Liver (tissue), 9 donors: Measurements from ENCODE around the gene UBL3. TPM values are rescaled to one million over a fixed set of nuclear protein-coding genes. Genes with fewer than 3 reads are reported as not detected.

Experiments used
- DNase-seq: peaks from one replicate; pipeline ENCODE4 v3.0.0-alpha.2; 2017; ENCODE audit warnings: low spot score
- H3K27ac ChIP-seq, 2 donors: one replicate each; pipeline ENCODE4 v1.7.0; 2013; ENCODE audit warnings: inconsistent platforms in 2 of 2, low read length in 2 of 2, control low read depth in 1 of 2, low read depth in 1 of 2, mild to moderate bottlenecking in 1 of 2
- H3K27me3 ChIP-seq, 4 donors: one replicate each; pipeline versions ENCODE4 v1.6.1 to v1.7.0; 2013; ENCODE audit warnings: low read length in 3 of 4, inconsistent platforms in 1 of 4, mild to moderate bottlenecking in 1 of 4, moderate library complexity in 1 of 4; ENCODE audit not compliant: control insufficient read depth in 4 of 4, insufficient read depth in 4 of 4
- H3K36me3 ChIP-seq, 4 donors: one replicate each; pipeline versions ENCODE4 v1.6.1 to v1.7.0; 2013; ENCODE audit warnings: low read length in 3 of 4, mild to moderate bottlenecking in 3 of 4, low read depth in 1 of 4, moderate library complexity in 1 of 4; ENCODE audit not compliant: control insufficient read depth in 4 of 4, insufficient read depth in 3 of 4
- H3K4me1 ChIP-seq, 4 donors: one replicate each; pipeline versions ENCODE4 v1.6.1 to v1.7.0; 2013; ENCODE audit warnings: low read length in 3 of 4, mild to moderate bottlenecking in 3 of 4, moderate library complexity in 1 of 4; ENCODE audit not compliant: control insufficient read depth in 4 of 4, insufficient read depth in 4 of 4
- H3K4me3 ChIP-seq, 3 donors: one replicate each; pipeline versions ENCODE4 v1.6.1 to v1.7.0; 2013; ENCODE audit warnings: low read length in 3 of 3, control low read depth in 1 of 3, low read depth in 1 of 3, mild to moderate bottlenecking in 1 of 3
- H3K9ac ChIP-seq, 2 donors: one replicate each; pipeline ENCODE4 v1.7.0; 2013; ENCODE audit warnings: low read length in 2 of 2, mild to moderate bottlenecking in 2 of 2, moderate library complexity in 2 of 2, control low read depth in 1 of 2, low read depth in 1 of 2
- H3K9me3 ChIP-seq, 4 donors: one replicate each; pipeline versions ENCODE4 v1.6.1 to v1.7.0; 2013; ENCODE audit warnings: low read length in 3 of 4; ENCODE audit not compliant: control insufficient read depth in 4 of 4
- FOXA2 ChIP-seq: IDR thresholded peaks from 2 replicates; pipeline ENCODE4 v1.6.1; 2016; ENCODE audit warnings: antibody characterized with exemption
- HNF4G ChIP-seq: IDR thresholded peaks from 2 replicates; pipeline ENCODE4 v1.6.1; 2016; ENCODE audit warnings: antibody characterized with exemption
- JUND ChIP-seq, 2 donors: IDR thresholded peaks; 2 replicates each; pipeline ENCODE4 v1.6.1; 2016; ENCODE audit warnings: antibody characterized with exemption in 2 of 2
- NR2F2 ChIP-seq: IDR thresholded peaks from 2 replicates; pipeline ENCODE4 v1.6.1; 2016; ENCODE audit warnings: antibody characterized with exemption
- RAD21 ChIP-seq, 2 donors: IDR thresholded peaks; 2 replicates each; pipeline ENCODE4 v1.6.1; 2016; ENCODE audit warnings: antibody characterized with exemption in 2 of 2, mild to moderate bottlenecking in 2 of 2
- REST ChIP-seq: IDR thresholded peaks from 2 replicates; pipeline ENCODE4 v1.6.1; 2016; ENCODE audit warnings: antibody characterized with exemption, mild to moderate bottlenecking
- RXRA ChIP-seq, 2 donors: IDR thresholded peaks; 2 replicates each; pipeline ENCODE4 v1.6.1; 2017 to 2018; ENCODE audit warnings: antibody characterized with exemption in 2 of 2, mild to moderate bottlenecking in 1 of 2
- SP1 ChIP-seq: IDR thresholded peaks from 2 replicates; pipeline ENCODE4 v1.6.1; 2018; ENCODE audit warnings: antibody characterized with exemption, mild to moderate bottlenecking
- TAF1 ChIP-seq: conservative IDR thresholded peaks from 2 replicates; pipeline ENCODE4 v1.6.1; 2016; ENCODE audit warnings: antibody characterized with exemption, mild to moderate bottlenecking
- YY1 ChIP-seq: IDR thresholded peaks from 2 replicates; pipeline ENCODE4 v1.6.1; 2016; ENCODE audit warnings: antibody characterized with exemption, mild to moderate bottlenecking
- ZBTB33 ChIP-seq: IDR thresholded peaks from 2 replicates; pipeline ENCODE4 v1.6.1; 2016; ENCODE audit warnings: antibody characterized with exemption
- WGBS: extraction: QIAGEN DNeasy Blood & Tissue Kit; methylation state at CpG from one replicate; pipeline ENCODE4 v1.1.7; 2013; 5-methylcytosine and 5-hydroxymethylcytosine counted together
- polyA plus RNA-seq, 2 donors: library from polyadenylated mRNA; stranded (reverse) in 1 of 2; unstranded in 1 of 2; fragments of 200-250 nt in 1 of 2; fragments of >200 nt in 1 of 2; fragmentation: Nextera tagmentation in 1 of 2; extraction: Ambion mirVana in 1 of 2; gene quantifications; one replicate each; pipeline versions ENCODE4 v1.2.1 to v1.2.3, GENCODE V29; 2013 to 2015
- total RNA-seq, 2 donors: library from RNA; depleted of rRNA; stranded (reverse); fragments of >200 nt; gene quantifications; one replicate each; pipeline ENCODE4 v1.2.3, GENCODE V29; 2014
- TF ChIP-seq, protein P1 (sequence below): fragments of 150-350 bp; IDR thresholded peaks from 2 replicates; pipeline ENCODE4 v1.5.1; 2017; ENCODE audit warnings: improper control_type of control experiment, low read depth, low read length; ENCODE audit not compliant: missing input control
- TF ChIP-seq, protein P2 (sequence below): IDR thresholded peaks from 2 replicates; pipeline ENCODE4 v1.6.1; 2016; ENCODE audit warnings: antibody characterized with exemption
- TF ChIP-seq, protein P3 (sequence below): IDR thresholded peaks from 2 replicates; pipeline ENCODE4 v1.6.1; 2016; ENCODE audit warnings: antibody characterized with exemption
- donor health status: healthy.
- donor health status: healthy.
- donor health status: healthy.
- donor health status: healthy.
- donor health status: healthy.

The UBL3 gene
- total and polyA plus RNA-seq, 4 donors = 13.9 to 21.3 (median 15.9) TPM

GRCh38 chr13:29749401-29750182, 100.8 kb downstream of the UBL3 start:
- TF ChIP-seq, protein P1, sequence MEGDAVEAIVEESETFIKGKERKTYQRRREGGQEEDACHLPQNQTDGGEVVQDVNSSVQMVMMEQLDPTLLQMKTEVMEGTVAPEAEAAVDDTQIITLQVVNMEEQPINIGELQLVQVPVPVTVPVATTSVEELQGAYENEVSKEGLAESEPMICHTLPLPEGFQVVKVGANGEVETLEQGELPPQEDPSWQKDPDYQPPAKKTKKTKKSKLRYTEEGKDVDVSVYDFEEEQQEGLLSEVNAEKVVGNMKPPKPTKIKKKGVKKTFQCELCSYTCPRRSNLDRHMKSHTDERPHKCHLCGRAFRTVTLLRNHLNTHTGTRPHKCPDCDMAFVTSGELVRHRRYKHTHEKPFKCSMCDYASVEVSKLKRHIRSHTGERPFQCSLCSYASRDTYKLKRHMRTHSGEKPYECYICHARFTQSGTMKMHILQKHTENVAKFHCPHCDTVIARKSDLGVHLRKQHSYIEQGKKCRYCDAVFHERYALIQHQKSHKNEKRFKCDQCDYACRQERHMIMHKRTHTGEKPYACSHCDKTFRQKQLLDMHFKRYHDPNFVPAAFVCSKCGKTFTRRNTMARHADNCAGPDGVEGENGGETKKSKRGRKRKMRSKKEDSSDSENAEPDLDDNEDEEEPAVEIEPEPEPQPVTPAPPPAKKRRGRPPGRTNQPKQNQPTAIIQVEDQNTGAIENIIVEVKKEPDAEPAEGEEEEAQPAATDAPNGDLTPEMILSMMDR = no peak
- TF ChIP-seq, protein P2, sequence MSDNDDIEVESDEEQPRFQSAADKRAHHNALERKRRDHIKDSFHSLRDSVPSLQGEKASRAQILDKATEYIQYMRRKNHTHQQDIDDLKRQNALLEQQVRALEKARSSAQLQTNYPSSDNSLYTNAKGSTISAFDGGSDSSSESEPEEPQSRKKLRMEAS = no peak
- no peak for TF ChIP-seq SP1
- no peak for TF ChIP-seq RXRA (IDR thresholded peaks at IDR 0.05)
- no peak for TF ChIP-seq RAD21 (IDR thresholded peaks at IDR 0.05)
- no peak for TF ChIP-seq NR2F2
- TF ChIP-seq REST = no peak
- no peak for TF ChIP-seq FOXA2
- TF ChIP-seq TAF1 = no peak
- TF ChIP-seq JUND (IDR thresholded peaks at IDR 0.05) = no peak
- TF ChIP-seq ZBTB33 = no peak
- Histone ChIP-seq H3K9ac (no peak overlapping the region), H3K4me1 (no peaks in the 10 kb centered on the region), H3K36me3 (no peaks in the 10 kb centered on the region), H3K4me3 (no peak overlapping the region), H3K27me3 (peaks cover 0 to 3% (median 0%) of the 10 kb centered on the region in 4 donors), H3K27ac (no peak overlapping the region), H3K9me3 (no peaks in the 10 kb centered on the region)
- DNase-seq = no peak
- WGBS = 90% methylated on average over 6 of the region's 6 CpGs

- H3K9ac ChIP-seq = no peak overlapping the region
- H3K36me3 ChIP-seq = no peaks in the 10 kb centered on the region
- DNase-seq = no peak
- 77% methylated on average over 3 of the region's 3 CpGs for WGBS
- H3K27me3 ChIP-seq = peaks cover 0 to 3% (median 0%) of the 10 kb centered on the region in 4 donors
- no peaks in the 10 kb centered on the region for H3K4me1 ChIP-seq
- H3K4me3 ChIP-seq = no peak overlapping the region
- H3K27ac ChIP-seq = no peak overlapping the region
- no peaks in the 10 kb centered on the region for H3K9me3 ChIP-seq
- no peak for TF ChIP-seq NR2F2
- TF ChIP-seq, protein P1 = no peak
- no peak for TF ChIP-seq TAF1
- TF ChIP-seq REST = no peak
- no peak for TF ChIP-seq ZBTB33
- TF ChIP-seq, protein P3, sequence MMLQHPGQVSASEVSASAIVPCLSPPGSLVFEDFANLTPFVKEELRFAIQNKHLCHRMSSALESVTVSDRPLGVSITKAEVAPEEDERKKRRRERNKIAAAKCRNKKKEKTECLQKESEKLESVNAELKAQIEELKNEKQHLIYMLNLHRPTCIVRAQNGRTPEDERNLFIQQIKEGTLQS = no peak
- no peak for TF ChIP-seq RXRA (IDR thresholded peaks at IDR 0.05)
- TF ChIP-seq HNF4G = no peak
- no peak for TF ChIP-seq YY1
These were observed 102.3 kb downstream of the UBL3 start for GRCh38 chr13:29748097-29748496.
